Stimulated activated CD8-positive, alpha-beta memory T cell treated with anti-CD3 and anti-CD28 coated beads, Interleukin-7, amount 100 ng/mL, for 4 hours (primary cell): ENCODE results near the gene FSCN2.
"Not testable (repeated sequence)": the region's sequence is repeated elsewhere in the genome, so short reads cannot be mapped to it uniquely, and the experiment has no call there.

Experiments
- DNase-seq, 2 donors: peaks; one replicate each; pipeline ENCODE4 v3.0.0-alpha.2; 2020; ENCODE audit warnings: low read depth in 2 of 2

Gene FSCN2

DNA sequence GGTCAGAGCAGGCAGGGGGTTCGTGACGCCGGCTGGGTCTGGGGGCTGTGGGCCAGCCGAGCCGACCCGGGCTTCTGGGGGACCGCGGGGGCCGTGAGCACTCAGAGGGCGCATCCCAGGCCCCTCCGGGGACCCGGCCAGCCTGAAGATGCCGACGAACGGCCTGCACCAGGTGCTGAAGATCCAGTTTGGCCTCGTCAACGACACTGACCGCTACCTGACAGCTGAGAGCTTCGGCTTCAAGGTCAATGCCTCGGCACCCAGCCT lies 140 bp downstream of the FSCN2 start:
- no peak for DNase-seq

GRCh38 chr17:81528651-81529436 lies 667 bp downstream of the FSCN2 start:
- no peak for DNase-seq

GRCh38 chr17:81529437-81529803 lies 1.2 kb downstream of the FSCN2 start:
- DNase-seq = no peak

- DNase-seq = not testable (repeated sequence)
Observed at GRCh38 chr17:81531013-81531412, 2.8 kb downstream of the FSCN2 start.

DNA sequence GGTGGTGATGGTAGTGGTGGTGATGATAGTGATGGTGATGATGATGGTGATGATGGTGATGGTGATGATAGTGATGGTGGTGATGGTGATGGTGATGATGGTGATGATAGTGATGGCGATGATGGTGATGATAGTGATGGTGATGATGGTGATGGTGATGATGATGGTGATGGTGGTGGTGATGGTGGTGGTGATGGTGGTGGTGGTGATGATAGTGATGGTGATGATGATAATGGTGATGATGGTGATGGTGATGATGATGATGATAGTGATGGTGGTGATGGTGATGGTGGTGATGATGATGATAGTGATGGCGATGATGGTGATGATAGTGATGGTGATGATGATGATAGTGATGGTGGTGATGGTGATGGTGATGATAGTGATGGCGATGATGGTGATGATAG lies 3.8 kb downstream of the FSCN2 start:
- not testable (repeated sequence) for DNase-seq

DNA sequence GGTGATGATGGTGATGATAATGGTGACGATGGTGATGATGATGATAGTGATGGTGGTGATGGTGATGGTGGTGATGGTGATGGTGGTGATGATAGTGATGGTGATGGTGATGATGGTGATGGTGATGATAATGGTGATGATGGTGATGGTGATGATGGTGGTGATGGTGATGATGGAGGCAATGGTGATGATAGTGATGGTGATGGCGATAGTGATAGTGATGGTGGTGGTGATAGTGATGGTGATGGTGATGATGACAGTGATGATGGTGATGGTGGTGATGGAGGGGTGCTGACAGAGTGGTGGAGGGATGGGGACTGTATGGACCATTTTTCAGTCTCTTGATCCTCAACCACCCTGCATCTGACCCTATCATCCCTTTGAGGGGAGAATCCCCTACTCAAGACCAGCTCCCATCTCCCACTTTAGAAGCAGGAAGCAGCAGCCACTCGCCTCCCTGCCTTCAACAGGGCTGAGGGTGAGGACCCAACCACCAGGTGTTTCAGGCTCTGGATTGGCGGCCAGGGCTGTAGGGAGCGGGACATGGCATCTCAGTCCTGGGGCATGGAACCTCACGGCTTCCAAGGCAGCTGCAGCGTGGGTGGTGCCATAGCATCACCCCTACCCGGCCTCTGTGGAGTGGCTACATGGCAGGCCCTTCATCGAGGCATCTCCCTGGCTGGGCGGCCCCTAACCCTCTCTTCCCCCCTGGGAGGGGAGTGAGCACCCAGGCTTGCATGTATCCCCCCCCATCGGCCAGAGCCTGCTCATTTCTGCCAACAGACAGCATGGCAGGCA lies 4.5 kb downstream of the FSCN2 start:
- DNase-seq = no peak

DNA sequence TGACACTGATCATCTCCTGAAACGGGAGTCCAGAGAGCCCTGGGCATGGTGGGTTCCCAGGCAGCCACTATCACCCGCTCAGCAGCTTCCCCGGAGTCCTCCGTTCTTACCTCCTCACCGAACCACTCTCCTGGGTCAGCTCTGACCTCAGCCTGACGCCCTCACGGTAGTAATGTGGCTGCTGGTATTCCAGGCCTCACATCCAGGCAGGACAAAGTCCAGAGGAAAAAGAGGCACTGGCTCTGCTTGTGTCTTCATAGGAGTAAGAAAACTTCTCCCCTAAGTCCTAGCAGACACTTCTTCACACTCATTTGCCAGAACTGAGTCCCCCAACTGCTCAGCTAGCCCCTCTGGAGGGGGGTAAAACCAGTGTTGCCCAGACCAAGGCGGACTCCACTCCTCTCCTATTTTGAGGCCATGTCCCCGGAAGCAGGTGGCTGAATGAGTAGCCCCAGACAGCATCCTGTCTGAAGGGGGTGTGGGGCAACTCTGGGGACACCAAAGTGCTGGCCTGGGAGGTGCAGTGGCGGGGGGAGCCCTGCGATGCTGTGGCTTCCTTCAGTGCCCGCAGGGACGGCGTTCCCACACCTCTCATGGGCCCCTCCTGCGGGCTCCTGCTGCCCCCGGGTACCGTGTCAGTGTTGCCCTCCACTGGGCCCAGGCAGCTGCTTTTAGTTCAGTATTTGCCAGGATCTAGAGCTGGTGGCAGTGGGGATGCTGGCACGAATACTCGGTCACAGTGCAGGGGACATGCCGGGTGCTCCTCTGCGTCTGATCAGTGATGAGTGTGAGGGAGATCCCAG lies 5.4 kb downstream of the FSCN2 start:
- DNase-seq = no peak

DNA sequence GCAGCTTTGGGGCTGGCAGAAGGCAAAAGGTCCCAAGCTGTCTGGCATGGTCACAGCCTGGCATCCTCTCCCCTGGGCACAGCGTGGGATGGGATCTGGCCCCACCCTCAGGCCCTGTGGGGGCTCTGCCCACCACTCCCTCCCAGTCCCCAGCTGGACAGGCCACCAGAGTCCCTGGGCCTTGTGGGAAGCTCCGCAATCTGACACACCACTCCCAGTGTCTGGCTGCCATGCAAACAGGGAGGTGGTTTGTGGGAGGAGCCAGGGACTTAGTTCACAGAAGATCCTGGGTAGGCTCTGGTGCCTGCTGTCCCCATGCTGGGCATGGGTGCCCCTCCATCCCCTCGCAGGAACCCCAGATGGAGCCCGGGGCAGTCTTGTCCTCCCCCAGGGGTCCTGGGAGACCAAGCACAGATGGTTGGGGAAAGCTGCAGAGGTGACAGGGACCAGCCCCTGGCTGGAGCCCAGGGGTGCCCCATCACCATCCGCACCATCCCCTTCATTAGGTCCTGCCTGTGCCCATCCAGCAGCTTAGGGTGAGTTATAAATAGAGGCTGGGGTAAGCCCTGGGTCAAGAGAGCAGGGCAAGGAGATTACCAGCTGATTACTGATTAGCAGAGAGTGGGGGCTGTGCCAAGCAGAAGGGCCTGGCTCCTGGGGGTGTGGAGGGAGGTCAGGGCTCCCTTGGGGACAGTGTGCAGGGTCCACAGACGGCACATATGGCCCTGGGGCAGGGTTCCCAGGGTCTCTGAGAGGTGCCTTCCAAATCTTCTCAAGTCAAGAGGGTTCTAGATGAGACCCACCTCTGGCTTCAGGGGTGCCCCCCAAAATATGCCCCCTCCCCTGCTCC lies 6.2 kb downstream of the FSCN2 start:
- no peak for DNase-seq

GRCh38 chr17:81535007-81535328 lies 6.8 kb downstream of the FSCN2 start:
- DNase-seq = no peak

GRCh38 chr17:81535480-81536298 lies 7.5 kb downstream of the FSCN2 start:
- no peak for DNase-seq

DNA sequence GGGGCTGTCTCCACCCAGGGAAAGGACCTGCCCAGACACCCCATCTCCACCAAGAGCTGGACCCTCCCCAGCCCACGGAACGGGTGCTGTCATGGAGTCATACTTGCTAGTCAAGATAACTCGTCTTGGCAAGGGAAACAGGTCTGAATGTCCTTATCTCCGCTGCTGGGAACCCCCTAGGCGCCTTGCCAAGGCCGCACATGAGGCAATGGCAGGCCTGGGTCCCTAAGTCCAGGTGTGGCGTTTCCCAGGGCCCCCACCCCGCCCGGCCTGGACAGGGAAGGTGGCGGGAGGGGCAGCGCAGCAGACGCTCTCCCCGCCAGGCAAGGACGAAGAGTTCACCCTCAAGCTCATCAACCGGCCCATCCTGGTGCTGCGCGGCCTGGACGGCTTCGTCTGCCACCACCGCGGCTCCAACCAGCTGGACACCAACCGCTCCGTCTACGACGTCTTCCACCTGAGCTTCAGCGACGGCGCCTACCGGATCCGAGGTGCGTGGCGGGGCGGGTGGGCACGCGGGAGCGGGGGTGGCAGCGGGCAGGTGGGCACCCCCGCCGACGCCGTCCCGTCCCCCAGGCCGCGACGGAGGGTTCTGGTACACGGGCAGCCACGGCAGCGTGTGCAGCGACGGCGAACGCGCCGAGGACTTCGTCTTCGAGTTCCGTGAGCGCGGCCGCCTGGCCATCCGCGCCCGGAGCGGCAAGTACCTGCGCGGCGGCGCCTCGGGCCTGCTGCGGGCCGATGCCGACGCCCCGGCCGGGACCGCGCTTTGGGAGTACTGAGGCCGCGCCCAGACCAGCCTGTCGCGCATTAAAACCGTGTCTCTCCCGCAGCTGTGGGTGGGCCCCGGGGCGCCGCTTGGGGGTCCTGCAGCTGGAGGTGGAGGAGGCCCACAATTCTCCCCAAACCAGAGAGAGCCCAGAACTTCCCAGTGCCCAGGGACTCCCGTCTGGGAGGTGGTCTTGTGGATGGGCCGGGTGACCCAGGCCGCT lies 8.4 kb downstream of the FSCN2 start:
- no peak for DNase-seq

- DNase-seq = no peak
Observed at GRCh38 chr17:81537343-81537855, 9.2 kb downstream of the FSCN2 start.

DNA sequence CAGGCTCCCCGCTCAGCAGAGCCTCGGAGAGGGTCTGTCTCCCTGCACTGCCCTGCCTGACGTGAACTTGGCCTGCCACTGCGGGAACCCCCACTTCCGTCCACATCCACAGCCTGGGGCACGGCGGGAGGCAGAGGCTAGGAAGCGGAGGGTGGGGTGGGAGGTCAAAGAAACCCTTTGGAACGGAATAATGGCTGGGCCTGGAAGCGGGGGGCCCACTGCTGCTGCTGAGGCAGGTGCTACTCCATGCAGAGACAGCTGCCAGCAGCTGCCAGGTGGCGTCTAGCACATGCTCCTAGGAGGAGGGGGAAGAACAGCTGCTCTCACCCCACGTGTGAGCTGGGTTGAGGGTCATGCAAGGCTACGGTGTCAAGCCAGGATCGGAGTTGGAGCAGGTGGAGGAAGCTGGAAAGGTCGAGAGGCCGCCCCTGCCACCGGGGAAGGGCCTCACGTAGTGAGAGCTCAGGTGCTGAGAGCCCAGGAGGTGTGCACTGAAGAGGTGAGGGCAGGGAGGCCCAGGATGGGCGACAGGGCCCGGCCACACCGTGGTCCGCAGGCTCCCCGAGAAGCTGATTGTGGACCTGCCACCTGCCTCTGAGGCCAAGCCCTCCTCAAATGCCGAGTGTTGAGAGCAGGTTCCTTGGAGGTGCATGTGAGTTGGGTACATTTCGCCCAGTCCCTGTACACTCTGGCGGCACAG lies 9.8 kb downstream of the FSCN2 start:
- no peak for DNase-seq

- DNase-seq = no peak
Observed at GRCh38 chr17:81538651-81539570, 10.7 kb downstream of the FSCN2 start.

DNA sequence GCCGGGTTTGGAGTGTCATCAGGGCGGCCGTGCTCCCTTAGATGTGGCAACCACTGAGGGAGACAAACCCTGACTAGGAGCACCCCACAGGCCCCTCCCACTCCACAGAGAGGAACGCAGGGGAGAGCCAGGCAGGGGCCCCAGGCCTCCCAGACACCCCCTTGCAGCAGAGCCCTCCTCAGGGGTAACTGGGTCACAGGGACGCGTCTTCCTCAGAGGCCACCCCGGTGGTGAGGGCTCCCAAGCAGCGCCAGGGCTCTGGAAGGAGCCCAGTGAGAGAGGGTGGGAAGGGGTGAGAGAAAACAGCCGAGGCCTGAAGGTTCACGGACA lies 11.4 kb downstream of the FSCN2 start:
- no peak for DNase-seq

- no peak for DNase-seq
Observed at GRCh38 chr17:81539961-81540675, 11.9 kb downstream of the FSCN2 start.

DNA sequence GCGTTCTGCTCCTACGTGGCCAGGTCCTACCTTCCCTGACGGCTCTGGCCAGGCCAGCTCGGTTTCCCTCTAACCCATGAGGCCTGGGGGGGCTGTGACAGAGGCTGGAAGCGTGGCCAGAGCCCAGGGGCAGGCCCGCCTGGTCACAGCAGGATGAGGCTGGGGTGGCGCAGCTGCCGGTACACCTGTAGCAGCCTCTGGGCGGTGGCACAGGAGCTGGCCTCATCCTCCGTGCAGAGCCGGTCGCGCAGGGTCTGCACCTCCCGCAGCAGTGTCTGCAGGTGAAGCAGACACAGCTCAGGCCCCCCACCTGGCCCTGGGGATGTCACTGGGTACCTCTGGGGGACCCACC lies 12.5 kb downstream of the FSCN2 start:
- DNase-seq = no peak
